PC-3 (cell line): ENCODE results near the gene CAP2.

Experiments
- EZH2 ChIP-seq: fragments of 300-600 bp; sonication (generic); IDR thresholded peaks from one replicate; pipeline ENCODE4 v1.6.1; 2017; ENCODE audit warnings: antibody characterized with exemption, mild to moderate bottlenecking, low read length; ENCODE audit not compliant: unreplicated experiment
- TF ChIP-seq, protein P1 (sequence below): fragments of 300-600 bp; sonication (generic); conservative IDR thresholded peaks from 2 replicates; pipeline ENCODE4 v1.5.1; 2017; ENCODE audit warnings: antibody characterized with exemption, low read depth, mild to moderate bottlenecking, low read length

DNA sequence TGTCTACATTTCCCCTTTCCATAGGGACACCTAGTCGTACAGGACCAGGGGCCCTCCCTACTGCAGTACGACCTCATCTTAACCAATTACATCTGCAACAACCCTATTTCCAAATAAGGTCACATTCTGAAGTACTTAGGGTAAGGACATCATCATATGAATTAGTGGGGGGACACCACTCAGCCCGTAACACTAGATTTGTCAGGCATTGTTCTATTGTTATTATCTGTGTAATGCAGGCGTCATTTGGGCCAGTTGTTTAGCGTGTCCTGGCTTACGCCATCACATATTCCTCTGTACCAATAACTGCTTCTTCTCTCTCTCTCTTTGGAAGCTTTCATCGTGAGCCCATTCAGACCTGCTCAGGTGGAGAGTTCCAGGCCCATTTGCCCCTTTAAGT, 89.3 kb downstream of the CAP2 start:
- TF ChIP-seq, protein P1, sequence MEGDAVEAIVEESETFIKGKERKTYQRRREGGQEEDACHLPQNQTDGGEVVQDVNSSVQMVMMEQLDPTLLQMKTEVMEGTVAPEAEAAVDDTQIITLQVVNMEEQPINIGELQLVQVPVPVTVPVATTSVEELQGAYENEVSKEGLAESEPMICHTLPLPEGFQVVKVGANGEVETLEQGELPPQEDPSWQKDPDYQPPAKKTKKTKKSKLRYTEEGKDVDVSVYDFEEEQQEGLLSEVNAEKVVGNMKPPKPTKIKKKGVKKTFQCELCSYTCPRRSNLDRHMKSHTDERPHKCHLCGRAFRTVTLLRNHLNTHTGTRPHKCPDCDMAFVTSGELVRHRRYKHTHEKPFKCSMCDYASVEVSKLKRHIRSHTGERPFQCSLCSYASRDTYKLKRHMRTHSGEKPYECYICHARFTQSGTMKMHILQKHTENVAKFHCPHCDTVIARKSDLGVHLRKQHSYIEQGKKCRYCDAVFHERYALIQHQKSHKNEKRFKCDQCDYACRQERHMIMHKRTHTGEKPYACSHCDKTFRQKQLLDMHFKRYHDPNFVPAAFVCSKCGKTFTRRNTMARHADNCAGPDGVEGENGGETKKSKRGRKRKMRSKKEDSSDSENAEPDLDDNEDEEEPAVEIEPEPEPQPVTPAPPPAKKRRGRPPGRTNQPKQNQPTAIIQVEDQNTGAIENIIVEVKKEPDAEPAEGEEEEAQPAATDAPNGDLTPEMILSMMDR: no peak
- no peak for TF ChIP-seq EZH2
